Erythroblast (primary cell): ENCODE data around the gene NEK11.
"Not testable (repeated sequence)": the region's sequence is repeated elsewhere in the genome, so short reads cannot be mapped to it uniquely, and the experiment has no call there.

Source experiments
- DNase-seq, 2 experiments: peaks; one replicate each; lab custom pipeline; 2025; lab: John Stamatoyannopoulos, UW
- GATA1 ChIP-seq: IDR thresholded peaks from 2 replicates; pipeline ENCODE4 v1.6.1; 2011; ENCODE audit warnings: low read depth, mild to moderate bottlenecking, control low read depth, low read length, moderate library complexity
- POLR2A ChIP-seq: IDR thresholded peaks from 2 replicates; pipeline ENCODE4 v1.6.1; 2011; ENCODE audit warnings: mild to moderate bottlenecking, low read length

NEK11 gene

GRCh38 chr3:131025539-131025938 lies 1.1 kb upstream of the NEK11 start:
- no peak for DNase-seq
- TF ChIP-seq GATA1: no peak
- no peak for TF ChIP-seq POLR2A

GRCh38 chr3:131028844-131029243 lies 2.2 kb downstream of the NEK11 start:
- TF ChIP-seq POLR2A: no peak
- no peak for DNase-seq

GRCh38 chr3:131031660-131032059 lies 5.0 kb downstream of the NEK11 start:
- DNase-seq: no peak
- TF ChIP-seq GATA1: no peak

- DNase-seq: peak; percentile 60 to 75
These were observed 6.9 kb downstream of the NEK11 start for GRCh38 chr3:131033480-131034080.

GRCh38 chr3:131036200-131036816 lies 9.6 kb downstream of the NEK11 start:
- no peak for DNase-seq
- TF ChIP-seq GATA1: no peak
- no peak for TF ChIP-seq POLR2A

More at GRCh38 chr3:131033480-131034080, 6.9 kb downstream of the NEK11 start:
- TF ChIP-seq GATA1 (no peak), POLR2A (no peak)

- no peak for DNase-seq
- TF ChIP-seq POLR2A (no peak), GATA1 (no peak)
These were observed 10.3 kb downstream of the NEK11 start for GRCh38 chr3:131036986-131037385.

- no peak for DNase-seq
- no peak for TF ChIP-seq GATA1
These were observed 11.6 kb downstream of the NEK11 start for GRCh38 chr3:131038326-131038725.

GRCh38 chr3:131042271-131042985 lies 15.8 kb downstream of the NEK11 start:
- not testable (repeated sequence) for DNase-seq

- peak; percentile 7 to 14 for DNase-seq
- TF ChIP-seq GATA1 (no peak), POLR2A (no peak)
These were observed 20.9 kb downstream of the NEK11 start for GRCh38 chr3:131047582-131047981.

- TF ChIP-seq POLR2A (no peak), GATA1 (no peak)
- no peak for DNase-seq
These were observed 21.4 kb downstream of the NEK11 start for GRCh38 chr3:131048030-131048429.

GRCh38 chr3:131050001-131050400 lies 23.3 kb downstream of the NEK11 start:
- DNase-seq: no peak
- TF ChIP-seq POLR2A (no peak), GATA1 (no peak)

GRCh38 chr3:131053043-131053859 lies 26.6 kb downstream of the NEK11 start:
- TF ChIP-seq POLR2A (no peak), GATA1 (no peak)
- DNase-seq: peak in 1 of 2 experiments; percentile 2

GRCh38 chr3:131067983-131068382 lies 41.3 kb downstream of the NEK11 start:
- no peak for TF ChIP-seq POLR2A
- no peak for TF ChIP-seq GATA1
- no peak for DNase-seq

GRCh38 chr3:131072099-131072559 lies 45.5 kb downstream of the NEK11 start:
- TF ChIP-seq POLR2A: no peak
- no peak for TF ChIP-seq GATA1
- DNase-seq: peak; percentile 6 to 9
